NCI-H345 (cell line): ENCODE data around the gene APH1A.
"Not testable (repeated sequence)": the region's sequence is repeated elsewhere in the genome, so short reads cannot be mapped to it uniquely, and the experiment has no call there.

Experiments
- DNase-seq: peaks from one replicate; lab custom pipeline; 2025; lab: John Stamatoyannopoulos, UW

APH1A gene

DNA sequence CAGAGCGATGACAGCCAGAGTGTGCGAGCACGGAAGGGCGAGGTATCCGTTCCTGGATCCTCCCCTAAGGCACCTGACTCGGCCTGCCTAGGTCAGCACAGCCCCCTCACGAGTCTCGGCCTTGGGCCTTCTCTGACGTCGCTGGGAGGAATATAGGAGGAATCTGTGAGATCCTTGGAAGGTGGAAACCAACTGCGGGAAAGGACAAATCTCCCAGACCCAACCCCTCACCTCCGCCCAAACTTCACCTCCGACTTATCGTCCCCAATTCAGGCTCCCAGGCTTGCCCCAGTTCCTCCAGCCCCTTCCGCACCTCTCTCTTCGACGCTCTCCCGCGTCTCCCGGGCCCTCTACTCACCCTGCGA lies 494 bp downstream of the APH1A start:
- peak; percentile 45 for DNase-seq

- no peak for DNase-seq
Measured at GRCh38 chr1:150267896-150268295, 920 bp downstream of the APH1A start.

DNA sequence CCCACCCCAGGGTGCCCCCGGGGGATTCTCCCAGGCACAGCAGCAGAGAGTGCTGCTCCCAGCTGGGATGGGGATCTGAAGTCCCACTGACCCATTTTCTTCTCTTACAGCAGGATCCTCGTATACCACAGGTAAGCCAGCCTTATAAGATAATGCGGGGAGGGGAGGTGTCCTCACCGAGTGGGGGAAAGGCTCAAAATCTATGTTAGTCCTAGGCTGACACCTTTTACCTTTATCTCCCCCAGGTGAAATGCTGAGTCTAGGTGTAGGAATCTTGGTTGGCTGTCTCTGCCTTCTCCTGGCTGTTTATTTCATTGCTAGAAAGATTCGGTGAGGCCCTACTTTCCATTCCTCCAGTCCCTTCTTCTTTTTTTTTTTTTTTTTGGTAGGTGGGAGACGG lies 5.3 kb downstream of the APH1A start:
- no peak for DNase-seq

- no peak for DNase-seq
Measured at GRCh38 chr1:150262388-150263320, 6.2 kb downstream of the APH1A start.

DNA sequence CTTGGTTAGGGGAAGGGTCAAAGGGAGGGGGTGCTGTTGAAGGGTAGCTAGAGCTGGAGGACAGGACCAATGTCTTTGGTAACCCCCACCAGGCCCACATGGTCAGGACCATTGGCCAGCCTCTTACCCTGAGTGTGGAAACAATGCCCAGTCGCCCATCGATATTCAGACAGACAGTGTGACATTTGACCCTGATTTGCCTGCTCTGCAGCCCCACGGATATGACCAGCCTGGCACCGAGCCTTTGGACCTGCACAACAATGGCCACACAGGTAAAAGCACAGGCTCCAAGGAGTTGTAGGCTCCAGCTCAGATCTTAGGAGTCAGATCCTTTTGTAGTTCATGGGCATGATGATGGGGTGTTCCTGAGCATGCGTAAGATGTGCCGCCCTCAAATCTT lies 7.4 kb downstream of the APH1A start:
- no peak for DNase-seq

- peak; percentile 66 for DNase-seq
Measured at GRCh38 chr1:150259758-150260669, 8.8 kb downstream of the APH1A start.

- DNase-seq = no peak
Measured at GRCh38 chr1:150259217-150259616, 9.6 kb downstream of the APH1A start.

DNA sequence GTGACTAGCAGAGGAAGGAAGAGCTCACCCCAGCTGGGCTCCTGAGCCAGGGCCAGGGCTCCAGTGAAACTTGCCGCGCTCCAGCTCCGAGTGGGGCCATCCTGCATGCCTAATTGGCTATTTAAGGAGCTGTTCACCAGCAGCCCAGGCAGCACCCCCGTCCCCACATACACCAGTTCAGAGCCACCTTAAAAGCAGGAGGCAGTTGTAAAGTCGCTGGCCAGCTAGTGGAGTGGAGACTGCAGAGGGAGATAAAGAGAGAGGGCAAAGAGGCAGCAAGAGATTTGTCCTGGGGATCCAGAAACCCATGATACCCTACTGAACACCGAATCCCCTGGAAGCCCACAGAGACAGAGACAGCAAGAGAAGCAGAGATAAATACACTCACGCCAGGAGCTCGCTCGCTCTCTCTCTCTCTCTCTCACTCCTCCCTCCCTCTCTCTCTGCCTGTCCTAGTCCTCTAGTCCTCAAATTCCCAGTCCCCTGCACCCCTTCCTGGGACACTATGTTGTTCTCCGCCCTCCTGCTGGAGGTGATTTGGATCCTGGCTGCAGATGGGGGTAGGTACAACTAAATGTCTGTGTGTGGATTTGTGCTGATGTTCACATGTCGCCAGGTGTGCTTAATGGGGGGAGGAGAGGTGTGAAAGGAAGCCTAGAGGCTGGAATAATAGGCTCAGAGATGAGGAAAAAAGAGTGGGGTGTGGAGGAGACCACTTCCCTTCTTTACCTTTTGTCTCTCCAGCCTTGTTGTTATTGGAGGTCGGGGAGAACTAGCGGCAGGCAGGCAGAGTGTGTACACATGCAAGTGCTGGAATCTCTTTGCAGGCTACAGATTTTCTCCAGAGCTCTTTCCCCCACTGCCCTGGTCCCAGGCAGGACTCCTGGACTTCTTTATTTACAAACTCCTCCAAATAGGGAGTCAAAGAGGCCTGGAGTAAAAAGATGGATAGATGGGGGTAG lies 10.9 kb downstream of the APH1A start, which contains the start of gene CA14:
Gene CA14, plus strand, starts transcription at position 151 of the 962 bp plus-strand sequence. Its CDS starts 355 bp downstream, at position 506.
- DNase-seq = no peak

GRCh38 chr1:150256554-150257341 lies 12.1 kb downstream of the APH1A start:
- peak; percentile 27 for DNase-seq

GRCh38 chr1:150256198-150256553 lies 12.6 kb downstream of the APH1A start:
- no peak for DNase-seq

GRCh38 chr1:150249936-150250335 lies 18.9 kb downstream of the APH1A start:
- DNase-seq = no peak

DNA sequence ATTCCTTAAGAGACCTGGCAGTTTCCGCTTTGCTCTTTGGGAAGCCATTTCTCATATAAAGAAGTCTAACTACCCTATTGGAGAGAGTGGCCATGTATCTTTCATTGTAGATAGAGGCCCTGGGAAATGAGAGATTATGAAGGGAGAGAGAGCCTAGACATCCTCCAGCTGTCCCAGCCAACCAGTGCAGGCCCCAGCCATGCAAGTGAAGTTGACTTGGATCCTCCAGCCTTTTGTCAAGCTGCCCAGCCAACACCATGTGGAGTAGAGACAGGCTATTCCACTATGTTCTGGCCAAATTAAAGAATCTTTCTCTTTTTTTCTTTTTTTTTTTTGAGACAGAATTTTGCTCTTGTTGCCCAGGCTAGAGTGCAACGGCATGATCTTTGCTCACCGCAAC lies 25.8 kb downstream of the APH1A start:
- DNase-seq = no peak

DNA sequence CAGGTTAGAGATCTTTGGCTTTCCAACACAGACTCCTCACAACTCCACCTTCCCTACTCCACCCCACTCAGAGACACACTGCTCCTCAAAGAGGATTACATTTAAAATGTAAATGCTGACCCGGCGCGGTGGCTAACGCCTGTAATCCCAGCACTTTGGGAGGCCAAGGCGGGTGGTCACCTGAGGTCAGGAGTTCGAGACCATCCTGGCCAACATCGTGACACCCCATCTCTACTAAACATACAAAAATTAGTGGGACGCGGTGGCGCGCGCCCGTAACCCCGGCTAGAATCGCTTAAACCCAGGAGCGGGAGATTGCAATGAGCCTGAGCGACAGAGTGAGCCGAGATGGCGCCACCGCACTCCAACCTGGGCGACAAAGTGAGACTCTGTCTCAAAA lies 31.1 kb downstream of the APH1A start:
- no peak for DNase-seq

- DNase-seq = not testable (repeated sequence)
Measured at GRCh38 chr1:150237176-150237575, 31.6 kb downstream of the APH1A start.

DNA sequence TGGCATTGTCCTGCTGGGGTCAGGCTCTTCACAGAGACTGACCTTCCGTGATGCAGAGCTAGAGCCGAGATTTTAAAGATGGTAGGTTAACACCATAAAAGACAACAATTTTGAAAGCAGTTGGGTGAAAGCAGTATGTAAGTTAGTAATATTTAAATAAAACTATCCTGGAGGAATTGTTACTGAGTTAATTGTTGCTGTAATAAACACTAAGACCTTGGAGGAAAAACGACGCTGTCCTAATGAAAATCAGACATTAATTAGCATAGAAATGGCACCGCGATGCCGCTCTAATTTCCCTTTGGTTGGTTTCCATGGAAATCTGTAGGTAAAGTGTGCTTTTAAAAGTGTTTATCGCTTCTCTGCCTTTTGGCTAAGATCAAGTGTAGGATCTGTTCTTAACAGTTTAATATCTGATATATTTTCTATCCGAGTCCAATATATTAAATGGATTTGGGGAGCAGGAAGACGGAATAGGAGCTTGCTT lies 32.2 kb downstream of the APH1A start:
- no peak for DNase-seq

DNA sequence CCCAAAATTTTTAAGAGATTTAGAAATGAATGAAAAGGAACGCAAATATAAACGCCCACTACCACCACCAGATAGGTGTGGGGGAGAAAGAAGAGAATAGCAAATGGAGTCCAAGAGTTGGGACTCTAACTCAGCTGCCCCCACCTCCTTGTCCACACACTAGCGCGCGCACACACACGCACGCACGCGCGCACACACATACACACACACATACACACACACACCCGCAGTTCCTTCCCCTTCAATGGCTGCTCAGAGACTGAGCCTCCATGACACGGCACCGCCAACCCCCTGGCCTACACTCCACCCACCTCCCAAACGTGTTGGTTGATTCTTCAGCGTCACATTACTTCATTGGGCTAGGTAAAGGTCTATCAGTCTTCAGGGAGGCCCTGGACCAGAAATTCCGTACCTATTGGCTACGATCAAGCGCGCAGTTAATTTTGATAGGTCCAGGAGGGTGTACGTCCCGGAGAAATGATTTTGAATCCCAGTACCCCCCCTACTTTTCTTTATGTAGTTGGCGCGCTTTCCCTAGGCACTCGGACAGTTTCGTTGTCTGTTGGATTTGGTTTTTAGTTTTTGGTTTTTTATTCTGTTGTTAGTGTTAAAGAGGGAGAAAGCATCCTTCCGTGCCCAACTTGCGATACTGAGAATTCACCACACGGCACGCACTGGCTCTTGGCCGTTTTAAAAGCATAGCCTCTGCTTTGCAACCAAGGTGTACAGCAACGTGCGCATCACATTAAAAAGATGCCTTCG lies 32.8 kb downstream of the APH1A start, which contains the start of gene ANP32E:
Gene ANP32E, minus strand, starts transcription at position 261 of the 762 bp plus-strand sequence. CDS start 326 bp downstream, outside the sequence.
- peak; percentile 100 for DNase-seq

GRCh38 chr1:150235294-150235851 lies 33.4 kb downstream of the APH1A start:
- peak; percentile 34 for DNase-seq

- DNase-seq = peak; percentile 90
Measured at GRCh38 chr1:150234566-150235293, 34.1 kb downstream of the APH1A start.

- no peak for DNase-seq
Measured at GRCh38 chr1:150234309-150234565, 34.6 kb downstream of the APH1A start.
